DND-41 (cell line): ENCODE measurements around the gene AVPI1.

Source experiments
- ATAC-seq: fragments of 200-7000 bp; cut with Tn5 transposase; 3 replicates; pipeline ENCODE4 v1.9.1; 2021; ENCODE audit warnings: low read depth; ENCODE audit not compliant: insufficient read depth
- DNase-seq: peaks from one replicate; pipeline ENCODE4 v3.0.0-alpha.2; 2020
- H2AFZ ChIP-seq: 2 replicates; pipeline ENCODE4 v1.6.0; 2012; ENCODE audit warnings: low read depth, low read length
- H3K27ac ChIP-seq: 2 replicates; pipeline ENCODE4 v1.5.1; 2012; ENCODE audit warnings: low read length, inconsistent platforms
- H3K27me3 ChIP-seq: fragments of 200-600 bp; sonication (generic); 2 replicates; pipeline ENCODE4 v1.6.0; 2012; ENCODE audit warnings: low read length, mild to moderate bottlenecking, inconsistent platforms; ENCODE audit not compliant: insufficient read depth, poor library complexity
- H3K36me3 ChIP-seq: 2 replicates; pipeline ENCODE4 v1.5.1; 2012; ENCODE audit warnings: low read length, inconsistent platforms; ENCODE audit not compliant: insufficient read depth
- H3K4me1 ChIP-seq: 2 replicates; pipeline ENCODE4 v1.5.1; 2012; ENCODE audit warnings: mild to moderate bottlenecking, low read length; ENCODE audit not compliant: insufficient read depth
- H3K4me2 ChIP-seq: 2 replicates; pipeline ENCODE4 v1.6.0; 2012; ENCODE audit warnings: mild to moderate bottlenecking, moderate library complexity, low read length, inconsistent platforms; ENCODE audit not compliant: insufficient read depth
- H3K4me3 ChIP-seq, 2 experiments: fragments of 200-600 bp in 1 of 2; shearing (Covaris generic) in 1 of 2; 2 replicates each; pipeline ENCODE4 v1.5.1; 2012 to 2016; ENCODE audit warnings: inconsistent platforms in 2 of 2, low read length in 2 of 2, mild to moderate bottlenecking in 2 of 2, low read depth in 1 of 2, moderate library complexity in 1 of 2
- H3K79me2 ChIP-seq: 2 replicates; pipeline ENCODE4 v1.6.0; 2012; ENCODE audit warnings: low read length, inconsistent platforms; ENCODE audit not compliant: insufficient read depth
- H3K9ac ChIP-seq: 2 replicates; pipeline ENCODE4 v1.6.0; 2012; ENCODE audit warnings: low read depth, mild to moderate bottlenecking, inconsistent platforms, low read length, moderate library complexity
- H3K9me3 ChIP-seq: 2 replicates; pipeline ENCODE4 v1.5.1; 2012; ENCODE audit warnings: low read length, moderate library complexity, mild to moderate bottlenecking, inconsistent platforms; ENCODE audit not compliant: insufficient read depth, severe bottlenecking
- H4K20me1 ChIP-seq: 2 replicates; pipeline ENCODE4 v1.6.0; 2012; ENCODE audit warnings: low read length; ENCODE audit not compliant: insufficient read depth
- CTCF ChIP-seq: IDR thresholded peaks from 2 replicates; pipeline ENCODE4 v1.5.1; 2012; ENCODE audit warnings: borderline replicate concordance, low read length, moderate library complexity, mild to moderate bottlenecking; ENCODE audit not compliant: poor library complexity, severe bottlenecking; ENCODE audit errors: extremely low read depth
- EZH2 ChIP-seq: IDR thresholded peaks from 3 replicates; pipeline ENCODE4 v1.6.1; 2012; ENCODE audit warnings: borderline replicate concordance, low read depth, mild to moderate bottlenecking, moderate library complexity, low read length, inconsistent platforms; ENCODE audit not compliant: severe bottlenecking

The AVPI1 gene

GRCh38 chr10:97675222-97675621, 11.8 kb downstream of the AVPI1 start:
- ATAC-seq (no peak), DNase-seq (no peak)
- H3K4me3 ChIP-seq: no peak overlapping the region
- H3K79me2 ChIP-seq: no peaks in the 10 kb centered on the region
- no peak overlapping the region for H3K4me2 ChIP-seq
- H2AFZ ChIP-seq: no peak overlapping the region
- H3K27me3 ChIP-seq: no peaks in the 10 kb centered on the region
- TF ChIP-seq CTCF (no peak), EZH2 (no peak)
- H3K9me3 ChIP-seq: no peaks in the 10 kb centered on the region
- no peaks in the 10 kb centered on the region for H4K20me1 ChIP-seq
- H3K9ac ChIP-seq: no peak overlapping the region
- H3K27ac ChIP-seq: no peak overlapping the region
- H3K4me1 ChIP-seq: no peaks in the 10 kb centered on the region
- peaks cover 39% of the 10 kb centered on the region for H3K36me3 ChIP-seq

GRCh38 chr10:97673736-97674525, 13.1 kb downstream of the AVPI1 start:
- Histone ChIP-seq H3K4me1 (no peaks in the 10 kb centered on the region), H3K27me3 (no peaks in the 10 kb centered on the region), H3K9me3 (no peaks in the 10 kb centered on the region), H3K36me3 (peaks cover 49% of the 10 kb centered on the region), H3K79me2 (no peaks in the 10 kb centered on the region), H3K27ac (no peak overlapping the region), H3K4me2 (no peak overlapping the region), H4K20me1 (no peaks in the 10 kb centered on the region), H3K4me3 (no peak overlapping the region), H3K9ac (no peak overlapping the region), H2AFZ (no peak overlapping the region)
- ATAC-seq (peak; percentile 54; the same call in 2 of the 3 replicates), DNase-seq (peak; percentile 34)
- no peak for TF ChIP-seq EZH2
- TF ChIP-seq CTCF: no peak

- Histone ChIP-seq H3K4me2 (no peak overlapping the region), H3K27me3 (no peaks in the 10 kb centered on the region), H3K9me3 (no peaks in the 10 kb centered on the region), H3K36me3 (peaks cover 60% of the 10 kb centered on the region), H3K4me1 (no peaks in the 10 kb centered on the region), H3K27ac (no peak overlapping the region), H2AFZ (no peak overlapping the region), H4K20me1 (no peaks in the 10 kb centered on the region), H3K9ac (no peak overlapping the region), H3K79me2 (no peaks in the 10 kb centered on the region), H3K4me3 (no peak overlapping the region)
- ATAC-seq (no peak), DNase-seq (no peak)
- TF ChIP-seq EZH2 (no peak), CTCF (no peak)
Measured at GRCh38 chr10:97669571-97669970, 17.5 kb downstream of the AVPI1 start.
